HG03175 (cell line): ENCODE measurements around the gene TOPAZ1.

Source experiments
- ATAC-seq: cut with Tn5 transposase; IDR thresholded peaks from one replicate; pipeline ENCODE4 v1.9.1; 2021; ENCODE audit warnings: mild to moderate bottlenecking, moderate library complexity; ENCODE audit not compliant: unreplicated experiment

The TOPAZ1 gene

DNA sequence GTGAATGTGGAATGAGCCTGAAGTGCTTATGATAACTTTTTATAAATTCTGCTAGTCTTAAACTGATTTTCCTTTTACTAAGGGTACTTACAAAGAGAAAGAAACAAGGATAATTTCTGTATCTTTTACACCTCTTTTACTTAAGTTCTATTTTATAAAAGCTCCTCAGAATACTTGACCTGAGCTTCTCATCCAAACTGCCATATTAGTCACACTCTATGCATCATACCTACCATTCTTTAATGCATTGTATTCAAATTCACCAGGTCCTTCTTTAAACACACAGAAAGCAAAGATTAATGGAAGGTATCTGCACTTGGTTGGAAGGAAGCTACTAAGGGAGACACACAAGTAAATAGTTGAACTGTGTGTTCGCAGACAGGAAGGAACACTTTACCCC, 1.6 kb upstream of the TOPAZ1 start:
- ATAC-seq: no peak

DNA sequence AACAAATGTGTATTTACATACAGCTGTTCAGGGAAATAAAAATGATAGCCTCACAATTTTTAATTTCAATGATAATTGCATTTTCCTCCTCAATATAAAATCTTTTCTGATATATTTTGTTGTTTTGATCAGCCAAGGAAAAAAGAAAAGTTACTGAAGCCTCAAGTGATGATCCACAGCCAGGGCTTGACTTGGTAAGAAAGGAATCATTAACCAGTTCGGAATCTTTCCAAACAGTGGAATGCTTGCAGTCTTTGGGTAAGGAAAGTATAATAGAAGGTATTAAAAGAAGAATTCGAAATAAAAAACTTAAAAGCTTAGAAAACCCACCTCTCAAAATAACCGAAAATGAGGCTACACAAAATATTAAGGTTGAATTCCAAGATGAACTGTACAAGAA, 1.0 kb downstream of the TOPAZ1 start:
- ATAC-seq: no peak

GRCh38 chr3:44248152-44248551, 6.5 kb downstream of the TOPAZ1 start:
- ATAC-seq: no peak

DNA sequence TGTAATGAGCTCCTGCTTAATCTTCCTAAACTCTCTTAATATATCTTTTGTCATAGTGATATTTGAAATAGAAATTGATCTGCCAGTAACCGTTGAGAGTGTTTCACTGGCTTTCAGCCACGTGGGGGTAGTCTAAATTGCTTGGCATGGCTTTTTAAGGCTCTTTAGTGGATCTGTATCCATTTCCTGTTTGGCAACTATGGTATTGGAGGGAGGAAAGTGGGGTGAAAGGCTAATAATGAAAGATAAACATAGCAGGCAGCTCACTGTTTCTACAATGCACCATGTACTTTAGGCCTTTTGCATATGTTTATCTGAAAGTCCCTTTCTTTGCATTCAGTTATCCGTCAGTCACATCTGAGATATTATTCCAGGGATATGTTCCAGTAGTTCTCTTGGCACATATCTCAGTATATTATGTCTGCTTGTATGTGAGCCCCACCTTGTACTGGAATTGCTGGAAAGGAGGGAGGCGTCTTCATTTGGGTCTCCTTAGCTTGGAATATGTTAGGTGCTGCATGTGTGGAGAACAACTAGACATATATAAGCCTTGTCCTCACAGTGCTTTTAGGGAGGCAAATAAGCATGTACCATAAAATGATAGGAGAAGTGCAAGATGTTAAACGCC, 10.8 kb downstream of the TOPAZ1 start:
- no peak for ATAC-seq

DNA sequence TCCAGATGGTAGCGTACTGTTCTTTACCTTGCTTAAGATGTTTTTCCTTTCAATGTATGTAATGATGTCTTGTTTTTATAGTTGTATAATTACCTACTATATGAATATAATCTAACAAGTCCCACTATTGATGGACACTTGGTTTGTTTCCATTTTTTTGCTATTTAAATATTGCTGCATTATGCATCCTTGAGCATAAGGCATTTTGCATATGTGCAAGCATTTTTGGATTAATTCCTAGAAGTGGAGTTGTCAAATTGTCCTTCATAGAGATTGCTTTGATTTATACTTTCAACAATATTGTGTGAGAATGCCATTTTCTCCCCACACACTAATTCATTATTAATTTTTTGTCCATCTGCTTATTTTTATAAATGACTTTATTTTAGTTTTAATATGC, 17.7 kb downstream of the TOPAZ1 start:
- no peak for ATAC-seq

- ATAC-seq: no peak
These were observed 22.5 kb downstream of the TOPAZ1 start for GRCh38 chr3:44264146-44264545.

GRCh38 chr3:44265815-44266214, 24.1 kb downstream of the TOPAZ1 start:
- no peak for ATAC-seq

- no peak for ATAC-seq
These were observed 30.5 kb downstream of the TOPAZ1 start for GRCh38 chr3:44272191-44272590.

DNA sequence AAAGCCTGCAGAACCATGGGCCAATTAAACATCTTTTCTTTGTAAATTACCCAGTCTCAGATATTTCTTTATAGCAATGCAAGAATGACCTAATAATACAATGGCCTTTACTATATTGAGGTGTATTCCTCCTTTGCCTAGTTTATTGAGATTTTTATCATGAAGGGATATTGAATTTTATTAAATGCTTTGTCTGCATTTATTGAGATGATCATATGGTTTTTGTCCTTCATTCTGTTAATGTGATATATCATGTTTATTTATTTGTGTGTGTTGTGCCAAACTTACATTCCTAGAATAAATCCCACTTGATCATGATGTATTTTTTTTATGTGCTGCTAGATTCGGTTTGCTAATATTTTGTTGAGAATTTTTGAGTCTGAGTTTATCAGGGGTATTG, 36.2 kb downstream of the TOPAZ1 start:
- no peak for ATAC-seq

GRCh38 chr3:44280077-44280476, 38.4 kb downstream of the TOPAZ1 start:
- no peak for ATAC-seq

- no peak for ATAC-seq
These were observed 38.9 kb downstream of the TOPAZ1 start for GRCh38 chr3:44280631-44281030.

DNA sequence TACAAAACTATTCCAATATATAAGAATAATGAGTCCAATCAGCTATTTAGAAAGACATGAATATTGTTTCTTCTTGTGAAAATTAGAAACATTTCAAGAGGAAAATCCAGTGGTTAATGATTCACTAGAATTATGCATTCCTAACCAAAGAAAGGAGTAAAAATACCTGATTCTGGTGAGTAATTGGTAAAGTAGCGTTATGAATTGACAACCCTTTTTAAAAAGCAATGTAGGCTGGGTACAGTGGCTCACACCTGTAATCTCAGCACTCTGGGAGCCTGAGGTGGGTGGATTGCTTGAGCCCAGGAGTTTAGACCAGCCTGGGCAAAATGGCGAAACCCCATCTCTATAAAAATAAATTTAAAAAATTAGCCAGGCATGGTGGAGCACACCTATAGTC, 43.3 kb downstream of the TOPAZ1 start:
- ATAC-seq: no peak

GRCh38 chr3:44289882-44290462, 48.3 kb downstream of the TOPAZ1 start:
- no peak for ATAC-seq

DNA sequence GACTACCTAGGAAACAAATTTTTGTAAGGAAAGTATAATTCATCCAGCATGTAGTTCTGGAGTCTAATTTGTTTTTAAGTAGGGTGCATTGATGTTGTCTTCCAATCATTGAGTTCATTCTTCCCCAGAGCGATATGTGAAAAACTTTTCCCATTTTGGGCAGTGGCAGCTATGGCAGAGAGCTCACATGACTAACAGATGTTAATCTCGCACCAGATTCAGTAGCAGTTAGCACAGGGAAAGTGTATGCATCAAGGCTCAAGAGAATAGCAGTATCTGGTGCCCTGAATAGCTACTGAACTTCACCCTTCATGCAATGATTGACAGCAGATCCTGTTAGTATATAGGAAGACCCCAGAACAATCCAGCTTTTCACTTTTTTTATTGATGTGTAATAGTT, 50.6 kb downstream of the TOPAZ1 start:
- ATAC-seq: no peak

DNA sequence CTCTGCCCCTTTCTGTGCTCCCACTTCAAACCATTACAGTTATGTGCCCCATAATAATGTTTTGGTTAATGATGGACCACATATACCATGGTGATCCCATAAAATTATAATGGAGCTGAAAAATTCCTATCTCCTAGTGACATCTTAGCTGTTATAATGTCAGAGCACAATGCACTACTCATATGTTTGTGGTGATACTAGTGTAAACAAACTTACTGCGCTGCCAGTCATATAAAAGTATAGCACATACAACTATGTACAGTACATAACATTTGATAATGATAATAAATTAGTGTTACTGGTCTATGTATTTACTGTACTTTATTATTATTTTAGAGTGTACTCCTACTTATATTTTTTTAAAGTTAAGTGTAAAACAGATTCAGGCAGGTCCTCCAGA, 51.3 kb downstream of the TOPAZ1 start:
- ATAC-seq: no peak

DNA sequence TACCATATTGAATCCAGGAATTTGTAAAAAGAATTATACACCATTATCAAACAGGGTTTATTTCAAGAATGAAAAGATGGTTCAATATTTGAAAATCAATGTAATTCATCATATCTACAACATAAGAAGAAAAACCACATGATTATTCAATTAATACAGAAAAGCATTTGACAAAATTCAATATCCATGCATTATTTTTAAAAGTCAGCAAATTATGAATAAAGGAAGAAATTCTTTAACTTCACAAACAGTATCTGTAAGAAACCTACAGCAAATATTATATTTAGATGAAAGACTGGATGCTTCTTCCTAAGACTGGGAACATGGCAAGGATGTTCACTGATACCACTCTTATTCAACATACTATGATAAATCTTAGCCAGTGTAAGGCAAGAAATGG, 55.6 kb downstream of the TOPAZ1 start:
- ATAC-seq: no peak

- ATAC-seq: no peak
These were observed 60.1 kb downstream of the TOPAZ1 start for GRCh38 chr3:44301746-44302145.

- no peak for ATAC-seq
These were observed 67.8 kb downstream of the TOPAZ1 start for GRCh38 chr3:44309500-44309899.

GRCh38 chr3:44318891-44319311, 77.2 kb downstream of the TOPAZ1 start:
- ATAC-seq: no peak

- ATAC-seq: no peak
These were observed 79.6 kb downstream of the TOPAZ1 start for GRCh38 chr3:44321335-44321734.

- ATAC-seq: no peak
These were observed 81.8 kb downstream of the TOPAZ1 start for GRCh38 chr3:44323341-44323955.

- no peak for ATAC-seq
These were observed 82.9 kb downstream of the TOPAZ1 start for GRCh38 chr3:44324584-44324983.

- ATAC-seq: no peak
These were observed 84.3 kb downstream of the TOPAZ1 start for GRCh38 chr3:44326019-44326418.
